ENCODE results near the gene MPI.

Gene MPI

GRCh38 chr15:74873036-74873755 is 16.6 kb upstream of the MPI start, which contains the start of gene SCAMP2:
Gene SCAMP2, minus strand, starts transcription at chr15:74873365. Its CDS starts 110 bp downstream, at chr15:74873255.
- peaks cover 7% of the 10 kb centered on the region for H3K4me1 ChIP-seq (ENCODE audit: control insufficient read depth, insufficient read depth, low read length)
- TF ChIP-seq ZNF211 (tag by site-specific recombination; IDR thresholded peaks at IDR 0.05; ENCODE audit: low read depth) (no peak), ZNF184 (tag by site-specific recombination; IDR thresholded peaks at IDR 0.05) (no peak), ZNF202 (tag by site-specific recombination; IDR thresholded peaks at IDR 0.05; ENCODE audit: borderline replicate concordance) (no peak), ZNF274 (IDR thresholded peaks at IDR 0.05; ENCODE audit: low read length) (no peak), ZNF274 (tag by site-specific recombination; IDR thresholded peaks at IDR 0.05; ENCODE audit: borderline replicate concordance) (no peak), ZNF610 (tag by site-specific recombination; IDR thresholded peaks at IDR 0.05; ENCODE audit: borderline replicate concordance) (no peak; the same call in 1 of the 2 replicates), ZFP69B (tag by site-specific recombination; IDR thresholded peaks at IDR 0.05) (peak; percentile 88), ZBTB8A (tag by site-specific recombination; IDR thresholded peaks at IDR 0.05) (peak; percentile 24; the same call in 1 of the 2 replicates), ZNF521 (tag by site-specific recombination; IDR thresholded peaks at IDR 0.05) (no peak), ZNF23 (tag by site-specific recombination; IDR thresholded peaks at IDR 0.05; ENCODE audit: borderline replicate concordance) (no peak), TRIM28 (IDR thresholded peaks at IDR 0.05; ENCODE audit: borderline replicate concordance, low read length) (peak; percentile 25; the same call in 1 of the 2 replicates), INSM2 (tag by site-specific recombination; IDR thresholded peaks at IDR 0.05) (peak; percentile 75), ZNF341 (tag by site-specific recombination; IDR thresholded peaks at IDR 0.05; ENCODE audit: low read depth) (no peak), ZNF155 (tag by site-specific recombination; IDR thresholded peaks at IDR 0.05) (no peak), YY1 (tag by site-specific recombination; IDR thresholded peaks at IDR 0.05) (no peak), ZNF157 (tag by site-specific recombination; IDR thresholded peaks at IDR 0.05) (no peak), ZNF830 (tag by site-specific recombination; IDR thresholded peaks at IDR 0.05; ENCODE audit: low read depth) (no peak), BCL11B (tag by site-specific recombination; IDR thresholded peaks at IDR 0.05; ENCODE audit: low read depth) (no peak), SP7 (tag by site-specific recombination; IDR thresholded peaks at IDR 0.05) (peak; percentile 83), ZNF214 (tag by site-specific recombination; IDR thresholded peaks at IDR 0.05; ENCODE audit: borderline replicate concordance) (no peak), ZNF585B (tag by site-specific recombination; IDR thresholded peaks at IDR 0.05) (no peak), ZNF114 (tag by site-specific recombination; IDR thresholded peaks at IDR 0.05) (no peak), ZNF48 (tag by site-specific recombination; IDR thresholded peaks at IDR 0.05) (no peak)
- TF ChIP-seq, protein P1, sequence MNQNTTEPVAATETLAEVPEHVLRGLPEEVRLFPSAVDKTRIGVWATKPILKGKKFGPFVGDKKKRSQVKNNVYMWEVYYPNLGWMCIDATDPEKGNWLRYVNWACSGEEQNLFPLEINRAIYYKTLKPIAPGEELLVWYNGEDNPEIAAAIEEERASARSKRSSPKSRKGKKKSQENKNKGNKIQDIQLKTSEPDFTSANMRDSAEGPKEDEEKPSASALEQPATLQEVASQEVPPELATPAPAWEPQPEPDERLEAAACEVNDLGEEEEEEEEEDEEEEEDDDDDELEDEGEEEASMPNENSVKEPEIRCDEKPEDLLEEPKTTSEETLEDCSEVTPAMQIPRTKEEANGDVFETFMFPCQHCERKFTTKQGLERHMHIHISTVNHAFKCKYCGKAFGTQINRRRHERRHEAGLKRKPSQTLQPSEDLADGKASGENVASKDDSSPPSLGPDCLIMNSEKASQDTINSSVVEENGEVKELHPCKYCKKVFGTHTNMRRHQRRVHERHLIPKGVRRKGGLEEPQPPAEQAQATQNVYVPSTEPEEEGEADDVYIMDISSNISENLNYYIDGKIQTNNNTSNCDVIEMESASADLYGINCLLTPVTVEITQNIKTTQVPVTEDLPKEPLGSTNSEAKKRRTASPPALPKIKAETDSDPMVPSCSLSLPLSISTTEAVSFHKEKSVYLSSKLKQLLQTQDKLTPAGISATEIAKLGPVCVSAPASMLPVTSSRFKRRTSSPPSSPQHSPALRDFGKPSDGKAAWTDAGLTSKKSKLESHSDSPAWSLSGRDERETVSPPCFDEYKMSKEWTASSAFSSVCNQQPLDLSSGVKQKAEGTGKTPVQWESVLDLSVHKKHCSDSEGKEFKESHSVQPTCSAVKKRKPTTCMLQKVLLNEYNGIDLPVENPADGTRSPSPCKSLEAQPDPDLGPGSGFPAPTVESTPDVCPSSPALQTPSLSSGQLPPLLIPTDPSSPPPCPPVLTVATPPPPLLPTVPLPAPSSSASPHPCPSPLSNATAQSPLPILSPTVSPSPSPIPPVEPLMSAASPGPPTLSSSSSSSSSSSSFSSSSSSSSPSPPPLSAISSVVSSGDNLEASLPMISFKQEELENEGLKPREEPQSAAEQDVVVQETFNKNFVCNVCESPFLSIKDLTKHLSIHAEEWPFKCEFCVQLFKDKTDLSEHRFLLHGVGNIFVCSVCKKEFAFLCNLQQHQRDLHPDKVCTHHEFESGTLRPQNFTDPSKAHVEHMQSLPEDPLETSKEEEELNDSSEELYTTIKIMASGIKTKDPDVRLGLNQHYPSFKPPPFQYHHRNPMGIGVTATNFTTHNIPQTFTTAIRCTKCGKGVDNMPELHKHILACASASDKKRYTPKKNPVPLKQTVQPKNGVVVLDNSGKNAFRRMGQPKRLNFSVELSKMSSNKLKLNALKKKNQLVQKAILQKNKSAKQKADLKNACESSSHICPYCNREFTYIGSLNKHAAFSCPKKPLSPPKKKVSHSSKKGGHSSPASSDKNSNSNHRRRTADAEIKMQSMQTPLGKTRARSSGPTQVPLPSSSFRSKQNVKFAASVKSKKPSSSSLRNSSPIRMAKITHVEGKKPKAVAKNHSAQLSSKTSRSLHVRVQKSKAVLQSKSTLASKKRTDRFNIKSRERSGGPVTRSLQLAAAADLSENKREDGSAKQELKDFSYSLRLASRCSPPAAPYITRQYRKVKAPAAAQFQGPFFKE (tag by site-specific recombination; IDR thresholded peaks at IDR 0.05; ENCODE audit: borderline replicate concordance), result no peak
- TF ChIP-seq, protein P2, sequence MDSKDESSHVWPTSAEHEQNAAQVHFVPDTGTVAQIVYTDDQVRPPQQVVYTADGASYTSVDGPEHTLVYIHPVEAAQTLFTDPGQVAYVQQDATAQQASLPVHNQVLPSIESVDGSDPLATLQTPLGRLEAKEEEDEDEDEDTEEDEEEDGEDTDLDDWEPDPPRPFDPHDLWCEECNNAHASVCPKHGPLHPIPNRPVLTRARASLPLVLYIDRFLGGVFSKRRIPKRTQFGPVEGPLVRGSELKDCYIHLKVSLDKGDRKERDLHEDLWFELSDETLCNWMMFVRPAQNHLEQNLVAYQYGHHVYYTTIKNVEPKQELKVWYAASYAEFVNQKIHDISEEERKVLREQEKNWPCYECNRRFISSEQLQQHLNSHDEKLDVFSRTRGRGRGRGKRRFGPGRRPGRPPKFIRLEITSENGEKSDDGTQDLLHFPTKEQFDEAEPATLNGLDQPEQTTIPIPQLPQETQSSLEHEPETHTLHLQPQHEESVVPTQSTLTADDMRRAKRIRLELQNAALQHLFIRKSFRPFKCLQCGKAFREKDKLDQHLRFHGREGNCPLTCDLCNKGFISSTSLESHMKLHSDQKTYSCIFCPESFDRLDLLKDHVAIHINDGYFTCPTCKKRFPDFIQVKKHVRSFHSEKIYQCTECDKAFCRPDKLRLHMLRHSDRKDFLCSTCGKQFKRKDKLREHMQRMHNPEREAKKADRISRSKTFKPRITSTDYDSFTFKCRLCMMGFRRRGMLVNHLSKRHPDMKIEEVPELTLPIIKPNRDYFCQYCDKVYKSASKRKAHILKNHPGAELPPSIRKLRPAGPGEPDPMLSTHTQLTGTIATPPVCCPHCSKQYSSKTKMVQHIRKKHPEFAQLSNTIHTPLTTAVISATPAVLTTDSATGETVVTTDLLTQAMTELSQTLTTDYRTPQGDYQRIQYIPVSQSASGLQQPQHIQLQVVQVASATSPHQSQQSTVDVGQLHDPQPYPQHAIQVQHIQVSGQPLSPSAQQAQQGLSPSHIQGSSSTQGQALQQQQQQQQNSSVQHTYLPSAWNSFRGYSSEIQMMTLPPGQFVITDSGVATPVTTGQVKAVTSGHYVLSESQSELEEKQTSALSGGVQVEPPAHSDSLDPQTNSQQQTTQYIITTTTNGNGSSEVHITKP (tag by site-specific recombination; IDR thresholded peaks at IDR 0.05), result peak; percentile 88
- TF ChIP-seq, protein P3, sequence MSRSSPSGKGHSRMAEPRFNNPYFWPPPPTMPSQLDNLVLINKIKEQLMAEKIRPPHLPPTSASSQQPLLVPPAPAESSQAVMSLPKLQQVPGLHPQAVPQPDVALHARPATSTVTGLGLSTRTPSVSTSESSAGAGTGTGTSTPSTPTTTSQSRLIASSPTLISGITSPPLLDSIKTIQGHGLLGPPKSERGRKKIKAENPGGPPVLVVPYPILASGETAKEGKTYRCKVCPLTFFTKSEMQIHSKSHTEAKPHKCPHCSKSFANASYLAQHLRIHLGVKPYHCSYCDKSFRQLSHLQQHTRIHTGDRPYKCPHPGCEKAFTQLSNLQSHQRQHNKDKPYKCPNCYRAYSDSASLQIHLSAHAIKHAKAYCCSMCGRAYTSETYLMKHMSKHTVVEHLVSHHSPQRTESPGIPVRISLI (tag by site-specific recombination; IDR thresholded peaks at IDR 0.05), result no peak

More at GRCh38 chr15:74873036-74873755, 16.6 kb upstream of the MPI start, which contains the start of gene SCAMP2:
- ChIA-PET CTCF (interaction anchor here (0.6 to 1.4 kb wide), 3 partner anchors 9 to 112 kb away, joined by 3 to 4 read pairs (median 3); no protein-coding TSS in a partner anchor), POLR2A (interaction anchor here (0.6 to 4.3 kb wide), 8 partner anchors 11 to 84 kb away, joined by 3 to 12 read pairs (median 4); partner anchors contain the start of genes FAM219B, MPI and RPP25)
- Histone ChIP-seq H3K36me3 (ENCODE audit: control insufficient read depth in 2 of 2, insufficient read depth in 1 of 2, low read length in 2 of 2) (peaks cover 8 to 18% of the 10 kb centered on the region in 2 experiments; a peak in 2 of 3 replicates), H3K27ac (ENCODE audit: extremely low read depth, low read depth, low read length) (peak within 1 kb of the TSS; percentile 74), H3K9me3 (ENCODE audit: control insufficient read depth, insufficient read depth, low read depth, low read length) (no peaks in the 10 kb centered on the region), H3K4me3 (ENCODE audit: low read depth, low read length) (peak within 1 kb of the TSS; percentile 96)

Data from HEK293 (cell line).